Left lung (tissue), 10 donors: ENCODE results near the gene LRIG1. TPM values are rescaled to one million over a fixed set of nuclear protein-coding genes. Genes with fewer than 3 reads are reported as not detected.

Experiments used
- ATAC-seq: fragments of 200-7000 bp; cut with Tn5 transposase; one replicate; pipeline ENCODE4 v1.9.1; 2020; ENCODE audit warnings: moderate library complexity
- DNase-seq, 4 donors: peaks; one replicate each; pipeline ENCODE4 v3.0.0-alpha.2; 2013 to 2020
- H3K27ac ChIP-seq, 2 donors: fragments of 200-600 bp; sonication (generic) in 1 of 2; one replicate each; pipeline versions ENCODE4 v1.5.0 to v1.8.0; 2020 to 2021
- H3K27me3 ChIP-seq, 2 donors: fragments of 200-600 bp; sonication (generic) in 1 of 2; one replicate each; pipeline versions ENCODE4 v1.5.0 to v1.8.0; 2020 to 2021
- H3K36me3 ChIP-seq, 2 donors: fragments of 200-600 bp; sonication (generic) in 1 of 2; one replicate each; pipeline versions ENCODE4 v1.5.0 to v1.8.0; 2020 to 2021
- H3K4me1 ChIP-seq, 2 donors: fragments of 200-600 bp; one replicate each; pipeline ENCODE4 v1.8.0; 2021
- H3K4me3 ChIP-seq, 2 donors: fragments of 200-600 bp; sonication (generic) in 1 of 2; one replicate each; pipeline versions ENCODE4 v1.5.0 to v1.8.0; 2020 to 2021; ENCODE audit warnings: mild to moderate bottlenecking in 1 of 2
- H3K9me3 ChIP-seq, 2 donors: fragments of 200-600 bp; sonication (generic) in 1 of 2; one replicate each; pipeline versions ENCODE4 v1.5.0 to v1.8.0; 2020 to 2021
- intact Hi-C, 2 donors: fragments of 100-400 bp; cut with DNase I; formaldehyde crosslinking; loops; one replicate each; pipeline versions ENCODE4 v1.11.2 to v1.14.2; 2022
- polyA plus RNA-seq, 6 donors: library from polyadenylated mRNA; unstranded; fragments of 120-200 nt; gene quantifications; one replicate each; pipeline ENCODE4 v1.2.1, GENCODE V29; 2013; ENCODE audit not compliant: insufficient read length in 6 of 6
- total RNA-seq, 2 donors: library from RNA; stranded (reverse); fragmentation: NEBNext Ultra II Directional; extraction: Animal tissue kit (Norgen Biotek cat#: 25700); gene quantifications; one replicate each; pipeline ENCODE4 v1.2.1, GENCODE V29; 2021
- TF ChIP-seq, protein P1 (sequence below), 2 donors: fragments of 200-600 bp; sonication (generic) in 1 of 2; IDR thresholded peaks; one replicate each; pipeline versions ENCODE4 v1.5.0 to v1.8.0; 2021; ENCODE audit warnings: antibody characterized with exemption in 2 of 2
- donor health status: DM: no; HTN: yes; CAD: no.
- donor health status: DM: no; HTN: no; CAD: no.

The LRIG1 gene
- total and polyA plus RNA-seq, 8 donors, result 32.6 to 42.7 (median 35.7) TPM

DNA sequence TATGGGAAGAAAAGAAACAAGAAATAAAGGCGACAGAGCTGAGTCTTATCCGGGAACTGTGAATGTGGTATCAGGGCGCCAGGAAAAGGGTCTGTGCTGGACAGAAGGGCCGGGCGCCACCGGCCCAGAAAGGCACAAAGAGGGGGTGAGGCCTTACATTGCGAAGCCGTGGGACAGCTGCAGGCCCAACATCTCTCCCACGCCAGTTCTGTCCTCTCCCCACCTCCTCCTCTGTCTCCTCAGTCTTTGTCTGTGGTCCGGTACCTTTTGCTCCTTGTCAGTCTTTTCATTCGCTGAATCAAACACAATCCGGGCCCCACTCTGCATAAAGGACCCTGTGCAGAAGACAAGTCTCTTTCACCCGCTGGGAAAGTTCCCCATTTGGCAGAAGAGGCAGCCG is 81.8 kb downstream of the LRIG1 start:
- intact Hi-C loops, result no loop called here
- peaks cover 0 to 11% of the 10 kb centered on the region in 2 donors for H3K4me1 ChIP-seq
- H3K27ac ChIP-seq, result peak overlapping the region; percentile 14 to 44
- H3K4me3 ChIP-seq, result no peak overlapping the region
- H3K36me3 ChIP-seq, result peaks cover 0 to 9% of the 10 kb centered on the region in 2 donors
- TF ChIP-seq, protein P1, sequence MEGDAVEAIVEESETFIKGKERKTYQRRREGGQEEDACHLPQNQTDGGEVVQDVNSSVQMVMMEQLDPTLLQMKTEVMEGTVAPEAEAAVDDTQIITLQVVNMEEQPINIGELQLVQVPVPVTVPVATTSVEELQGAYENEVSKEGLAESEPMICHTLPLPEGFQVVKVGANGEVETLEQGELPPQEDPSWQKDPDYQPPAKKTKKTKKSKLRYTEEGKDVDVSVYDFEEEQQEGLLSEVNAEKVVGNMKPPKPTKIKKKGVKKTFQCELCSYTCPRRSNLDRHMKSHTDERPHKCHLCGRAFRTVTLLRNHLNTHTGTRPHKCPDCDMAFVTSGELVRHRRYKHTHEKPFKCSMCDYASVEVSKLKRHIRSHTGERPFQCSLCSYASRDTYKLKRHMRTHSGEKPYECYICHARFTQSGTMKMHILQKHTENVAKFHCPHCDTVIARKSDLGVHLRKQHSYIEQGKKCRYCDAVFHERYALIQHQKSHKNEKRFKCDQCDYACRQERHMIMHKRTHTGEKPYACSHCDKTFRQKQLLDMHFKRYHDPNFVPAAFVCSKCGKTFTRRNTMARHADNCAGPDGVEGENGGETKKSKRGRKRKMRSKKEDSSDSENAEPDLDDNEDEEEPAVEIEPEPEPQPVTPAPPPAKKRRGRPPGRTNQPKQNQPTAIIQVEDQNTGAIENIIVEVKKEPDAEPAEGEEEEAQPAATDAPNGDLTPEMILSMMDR (IDR thresholded peaks at IDR 0.05), result no peak
- no peaks in the 10 kb centered on the region for H3K27me3 ChIP-seq
- DNase-seq (no peak), ATAC-seq (no peak)
- peaks cover 0 to 11% of the 10 kb centered on the region in 2 donors for H3K9me3 ChIP-seq

DNA sequence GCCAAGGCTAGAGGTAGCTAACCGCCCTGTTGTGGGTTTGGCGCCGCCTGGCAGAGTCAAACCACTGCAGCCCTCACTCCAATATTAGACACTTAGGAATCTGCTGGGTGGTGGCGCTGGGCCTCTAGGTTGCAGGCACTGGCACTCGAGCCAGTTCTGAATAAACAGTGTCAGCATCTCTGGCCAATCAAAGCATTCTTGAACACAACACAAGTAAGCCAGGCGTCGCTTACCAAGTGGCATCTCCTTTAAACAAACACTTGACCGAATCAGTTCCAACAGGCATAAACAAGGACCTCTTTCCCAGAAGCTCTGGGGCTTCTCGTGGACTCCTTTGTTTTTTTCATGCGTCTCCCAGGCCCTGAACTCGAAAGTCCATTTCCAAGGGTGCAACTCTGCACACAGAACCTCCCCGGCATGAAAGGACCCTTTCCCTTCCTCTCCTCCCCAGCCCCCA is 82.3 kb downstream of the LRIG1 start:
- peaks cover 0 to 13% of the 10 kb centered on the region in 2 donors for H3K36me3 ChIP-seq
- intact Hi-C loops, result no loop called here
- DNase-seq (peak in 3 of 4 donors; percentile 41 to 84 (median 73)), ATAC-seq (peak; percentile 97)
- H3K9me3 ChIP-seq, result peaks cover 0 to 11% of the 10 kb centered on the region in 2 donors
- TF ChIP-seq, protein P1 (IDR thresholded peaks at IDR 0.05), result no peak
- peak overlapping the region; percentile 14 to 44 for H3K27ac ChIP-seq
- no peak overlapping the region for H3K4me3 ChIP-seq
- peaks cover 0 to 11% of the 10 kb centered on the region in 2 donors for H3K4me1 ChIP-seq
- H3K27me3 ChIP-seq, result no peaks in the 10 kb centered on the region

DNA sequence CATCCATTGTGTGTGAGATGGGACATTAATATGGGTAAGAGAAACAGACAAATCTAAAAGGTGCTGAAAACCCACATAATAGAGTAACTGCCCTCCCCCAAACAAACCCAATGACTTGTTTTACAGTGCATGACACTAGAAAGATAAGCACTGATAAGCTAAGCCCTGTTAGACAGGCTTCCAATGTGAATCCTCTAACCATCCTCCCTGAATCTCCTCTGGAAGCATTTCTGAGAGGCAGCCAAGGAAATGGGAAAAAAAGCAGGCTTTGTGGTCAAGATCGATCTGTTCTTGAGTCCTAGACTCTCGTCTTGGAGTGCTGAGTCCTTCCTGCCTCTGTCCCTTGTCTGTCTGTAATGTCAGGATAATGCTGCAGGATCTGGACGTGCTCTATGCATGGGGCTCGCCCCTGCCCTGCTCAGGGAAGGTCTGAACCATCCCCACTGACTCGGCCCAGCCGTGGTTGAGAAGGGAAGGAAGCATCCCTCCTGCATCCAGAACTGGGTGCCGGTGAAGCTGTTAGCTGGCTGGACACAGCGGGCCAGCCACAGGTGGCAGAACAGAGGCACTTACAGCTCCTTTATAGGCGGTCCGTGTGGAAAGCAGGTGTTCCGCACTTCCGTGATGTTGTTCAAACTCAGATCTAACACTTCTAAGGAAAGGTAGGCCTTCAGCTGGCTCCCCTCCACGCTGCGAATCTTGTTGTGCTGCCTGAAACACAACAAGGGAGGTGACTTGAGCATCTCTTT is 84.1 kb downstream of the LRIG1 start:
- Histone ChIP-seq H3K4me1 (peaks cover 0 to 11% of the 10 kb centered on the region in 2 donors), H3K27me3 (no peaks in the 10 kb centered on the region), H3K36me3 (peaks cover 0 to 30% of the 10 kb centered on the region in 2 donors), H3K27ac (no peak overlapping the region), H3K9me3 (peaks cover 0 to 4% of the 10 kb centered on the region in 2 donors), H3K4me3 (no peak overlapping the region)
- intact Hi-C loops, result no loop called here
- DNase-seq (no peak), ATAC-seq (no peak)
- TF ChIP-seq, protein P1 (IDR thresholded peaks at IDR 0.05), result no peak

DNA sequence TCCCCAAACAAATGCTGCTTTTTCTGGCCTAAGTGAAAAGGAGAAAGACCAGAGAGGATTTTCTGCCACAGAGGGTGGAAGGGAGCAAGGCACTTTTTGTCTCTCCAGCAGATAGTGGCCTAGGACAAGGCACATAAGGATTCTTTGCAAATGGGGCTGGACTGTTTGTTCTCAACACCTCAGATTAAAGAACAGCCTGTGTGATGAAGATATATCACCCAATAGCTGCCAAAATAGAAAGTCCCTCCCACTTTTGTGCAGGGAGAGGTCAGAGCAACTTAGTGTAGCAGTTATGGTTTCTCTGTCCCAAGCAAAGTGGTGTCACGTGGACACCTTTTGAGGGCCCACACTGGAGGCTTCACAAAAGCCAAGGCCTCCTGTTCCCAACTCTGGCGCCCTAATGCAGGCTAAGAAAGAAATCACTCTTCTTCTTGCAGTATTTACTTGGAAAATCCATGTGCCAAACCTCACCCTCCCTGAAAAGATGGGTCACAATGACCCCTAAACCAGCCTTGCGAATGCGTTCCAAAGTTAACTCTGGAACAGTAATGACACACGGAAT is 84.9 kb downstream of the LRIG1 start:
- H3K4me3 ChIP-seq, result no peak overlapping the region

DNA sequence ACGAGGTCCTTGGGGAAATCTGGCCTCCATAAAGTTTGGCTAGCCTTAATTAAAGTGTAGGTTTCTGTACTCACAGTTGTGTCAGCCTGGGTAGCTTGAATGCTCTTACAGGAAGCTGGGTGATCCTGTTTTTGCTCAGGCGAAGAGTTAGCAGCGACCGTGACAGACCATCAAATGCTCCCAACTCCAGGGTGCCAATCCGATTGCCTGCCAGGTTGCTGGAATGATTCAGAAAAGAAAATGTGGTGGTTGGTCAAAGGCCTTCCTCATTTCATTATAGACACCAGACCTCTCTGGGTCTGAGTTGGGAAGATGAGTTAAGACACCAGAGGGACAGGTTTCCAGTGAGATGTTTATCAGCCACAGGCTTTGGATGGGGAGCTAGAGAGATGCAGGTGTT is 86.0 kb downstream of the LRIG1 start:
- Histone ChIP-seq H3K4me3 (no peak overlapping the region), H3K4me1 (peaks cover 0 to 11% of the 10 kb centered on the region in 2 donors), H3K9me3 (no peaks in the 10 kb centered on the region), H3K27me3 (no peaks in the 10 kb centered on the region), H3K27ac (no peak overlapping the region), H3K36me3 (peaks cover 0 to 48% of the 10 kb centered on the region in 2 donors)
- ATAC-seq (no peak), DNase-seq (no peak)
- TF ChIP-seq, protein P1 (IDR thresholded peaks at IDR 0.05), result no peak
- intact Hi-C loops, result no loop called here

More for the DNA sequence above, 84.9 kb downstream of the LRIG1 start:
- ATAC-seq, result no peak
- TF ChIP-seq, protein P1 (IDR thresholded peaks at IDR 0.05), result no peak
- no peak overlapping the region for H3K27ac ChIP-seq
- H3K27me3 ChIP-seq, result no peaks in the 10 kb centered on the region
- no peaks in the 10 kb centered on the region for H3K9me3 ChIP-seq
- peaks cover 0 to 11% of the 10 kb centered on the region in 2 donors for H3K4me1 ChIP-seq
- peaks cover 0 to 37% of the 10 kb centered on the region in 2 donors for H3K36me3 ChIP-seq
- DNase-seq, result no peak
- intact Hi-C loops, result no loop called here
